H9 (cell line): ENCODE measurements around the gene ADGRG1. TPM values are rescaled to one million over a fixed set of nuclear protein-coding genes. Genes with fewer than 3 reads are reported as not detected.

Experiments
- DNase-seq: peaks from one replicate; pipeline ENCODE4 v3.0.0-alpha.2; 2017
- H2AFZ ChIP-seq: one replicate; pipeline ENCODE4 v1.6.1; 2013; ENCODE audit warnings: mild to moderate bottlenecking, low read length, control low read depth, moderate library complexity
- H2AK5ac ChIP-seq: 2 replicates; pipeline ENCODE4 v1.6.1; 2013; ENCODE audit warnings: low read length, control low read depth, mixed read lengths; ENCODE audit not compliant: insufficient read length
- H2BK120ac ChIP-seq: one replicate; pipeline ENCODE4 v1.6.1; 2013; ENCODE audit warnings: low read depth, mild to moderate bottlenecking, low read length, control low read depth, inconsistent platforms; ENCODE audit not compliant: poor library complexity, severe bottlenecking
- H2BK12ac ChIP-seq: 2 replicates; pipeline ENCODE4 v1.6.1; 2013; ENCODE audit warnings: low read length, control low read depth, mixed read lengths, low read depth; ENCODE audit not compliant: insufficient read length
- H2BK15ac ChIP-seq: 2 replicates; pipeline ENCODE4 v1.6.1; 2013; ENCODE audit warnings: low read depth, low read length, control low read depth
- H2BK20ac ChIP-seq: one replicate; pipeline ENCODE4 v1.6.1; 2013; ENCODE audit warnings: low read depth, mild to moderate bottlenecking, low read length, control low read depth, inconsistent platforms; ENCODE audit not compliant: poor library complexity, severe bottlenecking
- H2BK5ac ChIP-seq: 2 replicates; pipeline ENCODE4 v1.6.1; 2013; ENCODE audit warnings: low read length, control low read depth, mixed read lengths; ENCODE audit not compliant: insufficient read length
- H3K14ac ChIP-seq: 2 replicates; pipeline ENCODE4 v1.6.1; 2013; ENCODE audit warnings: low read length, control low read depth; ENCODE audit not compliant: insufficient read depth
- H3K18ac ChIP-seq: 2 replicates; pipeline ENCODE4 v1.6.1; 2013; ENCODE audit warnings: low read depth, mild to moderate bottlenecking, mixed read lengths, low read length, control low read depth; ENCODE audit not compliant: insufficient read length
- H3K23ac ChIP-seq: 2 replicates; pipeline ENCODE4 v1.6.1; 2013; ENCODE audit warnings: low read length, control low read depth, mixed read lengths, low read depth; ENCODE audit not compliant: insufficient read length
- H3K23me2 ChIP-seq: 2 replicates; pipeline ENCODE4 v1.6.1; 2013; ENCODE audit warnings: low read depth, mild to moderate bottlenecking, mixed read lengths, low read length, control low read depth; ENCODE audit not compliant: insufficient read length, poor library complexity, severe bottlenecking
- H3K27ac ChIP-seq: 2 replicates; pipeline ENCODE4 v1.5.1; 2013; ENCODE audit warnings: low read length, control low read depth, mixed read lengths, low read depth; ENCODE audit not compliant: insufficient read length
- H3K27me3 ChIP-seq: 2 replicates; pipeline ENCODE4 v1.6.1; 2013; ENCODE audit warnings: low read length, control low read depth, inconsistent platforms; ENCODE audit not compliant: insufficient read depth
- H3K4ac ChIP-seq: 2 replicates; pipeline ENCODE4 v1.6.1; 2013; ENCODE audit warnings: low read depth, mild to moderate bottlenecking, control low read depth, inconsistent platforms, low read length, moderate library complexity
- H3K4me1 ChIP-seq: 2 replicates; pipeline ENCODE4 v1.6.1; 2013; ENCODE audit warnings: low read length, control low read depth, inconsistent platforms; ENCODE audit not compliant: insufficient read depth
- H3K4me2 ChIP-seq: 2 replicates; pipeline ENCODE4 v1.6.1; 2013; ENCODE audit warnings: low read length, control low read depth, mixed read lengths; ENCODE audit not compliant: insufficient read length, insufficient read depth
- H3K56ac ChIP-seq: 2 replicates; pipeline ENCODE4 v1.6.1; 2013; ENCODE audit warnings: low read depth, mild to moderate bottlenecking, mixed read lengths, low read length, control low read depth; ENCODE audit not compliant: insufficient read length
- H3K79me1 ChIP-seq: 2 replicates; pipeline ENCODE4 v1.6.1; 2013; ENCODE audit warnings: low read depth, mild to moderate bottlenecking, moderate library complexity, low read length, control low read depth, inconsistent platforms; ENCODE audit not compliant: insufficient read depth, poor library complexity, severe bottlenecking
- H3K79me2 ChIP-seq: 2 replicates; pipeline ENCODE4 v1.6.1; 2013; ENCODE audit warnings: low read length, control low read depth, inconsistent platforms; ENCODE audit not compliant: insufficient read depth
- H3K9ac ChIP-seq: 2 replicates; pipeline ENCODE4 v1.6.1; 2013; ENCODE audit warnings: low read length, control low read depth, mixed read lengths; ENCODE audit not compliant: insufficient read length; ENCODE audit errors: extremely low read depth
- H3K9me3 ChIP-seq: one replicate; pipeline ENCODE4 v1.6.1; 2013; ENCODE audit warnings: low read depth, low read length, inconsistent platforms; ENCODE audit not compliant: control insufficient read depth
- H3T11ph ChIP-seq: one replicate; pipeline ENCODE4 v1.6.1; 2013; ENCODE audit warnings: mild to moderate bottlenecking, low read length, control low read depth, inconsistent platforms
- H4K20me1 ChIP-seq: one replicate; pipeline ENCODE4 v1.6.1; 2013; ENCODE audit not compliant: control insufficient read depth, insufficient read length, insufficient read depth
- H4K5ac ChIP-seq: 2 replicates; pipeline ENCODE4 v1.6.1; 2013; ENCODE audit warnings: low read depth, mild to moderate bottlenecking, mixed read lengths, low read length, control low read depth; ENCODE audit not compliant: insufficient read length
- H4K8ac ChIP-seq: replicated peaks from 2 replicates; pipeline ENCODE4 v1.6.1; 2013; ENCODE audit warnings: low read length, control low read depth, mixed read lengths, low read depth; ENCODE audit not compliant: insufficient read length
- H4K91ac ChIP-seq: 2 replicates; pipeline ENCODE4 v1.6.1; 2013; ENCODE audit warnings: low read depth, mild to moderate bottlenecking, moderate library complexity, mixed read lengths, low read length, control low read depth; ENCODE audit not compliant: insufficient read length
- H3K27ac Mint-ChIP-seq, 3 experiments: 2 replicates in 2 of 3; 3 replicates in 1 of 3; pipeline ENCODE4 v1.8.0; 2020 to 2021; ENCODE audit warnings: mixed read lengths in 3 of 3, mild to moderate bottlenecking in 1 of 3, moderate library complexity in 1 of 3
- H3K27me3 Mint-ChIP-seq: 2 replicates; pipeline ENCODE4 v1.8.0; 2021; ENCODE audit warnings: low read depth, mild to moderate bottlenecking, moderate library complexity, mixed read lengths
- H3K36me3 Mint-ChIP-seq, 3 experiments: 2 replicates in 2 of 3; 3 replicates in 1 of 3; pipeline ENCODE4 v1.8.0; 2020 to 2021; ENCODE audit warnings: low read depth in 3 of 3, mixed read lengths in 3 of 3; ENCODE audit not compliant: insufficient read depth in 1 of 3
- H3K4me1 Mint-ChIP-seq, 2 experiments: 2 replicates each; pipeline ENCODE4 v1.8.0; 2020; ENCODE audit warnings: mixed read lengths in 2 of 2
- H3K4me3 Mint-ChIP-seq, 2 experiments: 2 replicates in 1 of 2; 3 replicates in 1 of 2; pipeline ENCODE4 v1.8.0; 2020 to 2021; ENCODE audit warnings: mild to moderate bottlenecking in 2 of 2, mixed read lengths in 2 of 2, moderate library complexity in 1 of 2
- H3K9me3 Mint-ChIP-seq, 2 experiments: 2 replicates in 1 of 2; 3 replicates in 1 of 2; pipeline ENCODE4 v1.8.0; 2020; ENCODE audit warnings: mild to moderate bottlenecking in 2 of 2, mixed read lengths in 2 of 2, moderate library complexity in 1 of 2
- WGBS: extraction: QIAGEN DNeasy Blood & Tissue Kit; methylation state at CpG from one replicate; pipeline ENCODE4 v1.1.7; 2013; ENCODE audit warnings: missing lambda C conversion rate, low lambda C conversion rate, mixed read lengths; ENCODE audit not compliant: insufficient read length; ENCODE audit errors: extremely low coverage; 5-methylcytosine and 5-hydroxymethylcytosine counted together
- total RNA-seq: library from RNA; stranded (reverse); gene quantifications from 2 replicates; pipeline ENCODE4 v1.2.1, GENCODE V29; 2021
- TF ChIP-seq, protein P1 (sequence below): fragments of 200-600 bp; sonication (generic); conservative IDR thresholded peaks from 3 replicates; pipeline ENCODE4 v1.8.0; 2021; ENCODE audit warnings: antibody characterized with exemption, mild to moderate bottlenecking

Gene ADGRG1
- total RNA-seq, 1 experiment from 2014 or later, result 1.1 TPM

GRCh38 chr16:57657228-57657627, 28.8 kb downstream of the ADGRG1 start:
- Histone ChIP-seq H3K4me1 (no peaks in the 10 kb centered on the region), H3K79me2 (no peaks in the 10 kb centered on the region), H3K27ac (no peak overlapping the region), H3K9ac (no peak overlapping the region), H3K56ac (no peak overlapping the region), H4K20me1 (no peaks in the 10 kb centered on the region), H2BK12ac (no peak overlapping the region), H4K5ac (no peak overlapping the region), H3K18ac (no peak overlapping the region), H3K14ac (no peak overlapping the region), H2BK5ac (no peak overlapping the region), H3K4ac (no peak overlapping the region), H3K9me3 (no peaks in the 10 kb centered on the region), H4K8ac (no peak overlapping the region), H2BK120ac (no peak overlapping the region), H3T11ph (no peak overlapping the region), H2AK5ac (no peak overlapping the region), H2BK20ac (no peak overlapping the region), H3K23me2 (no peaks in the 10 kb centered on the region), H3K4me2 (no peak overlapping the region), H3K23ac (no peak overlapping the region), H3K79me1 (no peaks in the 10 kb centered on the region), H3K27me3 (0 out of 2 replicates have a peak, but pooled peaks cover 1% of the 10 kb centered on the region), H4K91ac (no peak overlapping the region), H2BK15ac (no peak overlapping the region), H2AFZ (no peak overlapping the region)
- H3K27ac Mint-ChIP-seq, result peak overlapping the region in 1 of 3 experiments; percentile 85; a peak in 2 of 7 replicates
- WGBS, result no CpG with 5 or more reads among the region's 13 CpGs
- no peaks in the 10 kb centered on the region; the same call in none of the 2 replicates for H3K27me3 Mint-ChIP-seq
- no peak overlapping the region for H3K4me3 Mint-ChIP-seq
- TF ChIP-seq, protein P1, sequence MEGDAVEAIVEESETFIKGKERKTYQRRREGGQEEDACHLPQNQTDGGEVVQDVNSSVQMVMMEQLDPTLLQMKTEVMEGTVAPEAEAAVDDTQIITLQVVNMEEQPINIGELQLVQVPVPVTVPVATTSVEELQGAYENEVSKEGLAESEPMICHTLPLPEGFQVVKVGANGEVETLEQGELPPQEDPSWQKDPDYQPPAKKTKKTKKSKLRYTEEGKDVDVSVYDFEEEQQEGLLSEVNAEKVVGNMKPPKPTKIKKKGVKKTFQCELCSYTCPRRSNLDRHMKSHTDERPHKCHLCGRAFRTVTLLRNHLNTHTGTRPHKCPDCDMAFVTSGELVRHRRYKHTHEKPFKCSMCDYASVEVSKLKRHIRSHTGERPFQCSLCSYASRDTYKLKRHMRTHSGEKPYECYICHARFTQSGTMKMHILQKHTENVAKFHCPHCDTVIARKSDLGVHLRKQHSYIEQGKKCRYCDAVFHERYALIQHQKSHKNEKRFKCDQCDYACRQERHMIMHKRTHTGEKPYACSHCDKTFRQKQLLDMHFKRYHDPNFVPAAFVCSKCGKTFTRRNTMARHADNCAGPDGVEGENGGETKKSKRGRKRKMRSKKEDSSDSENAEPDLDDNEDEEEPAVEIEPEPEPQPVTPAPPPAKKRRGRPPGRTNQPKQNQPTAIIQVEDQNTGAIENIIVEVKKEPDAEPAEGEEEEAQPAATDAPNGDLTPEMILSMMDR, result no peak
- H3K9me3 Mint-ChIP-seq, result no peaks in the 10 kb centered on the region
- no peaks in the 10 kb centered on the region for H3K36me3 Mint-ChIP-seq
- peaks cover 0 to 10% of the 10 kb centered on the region in 2 experiments; a peak in 2 of 4 replicates for H3K4me1 Mint-ChIP-seq
- DNase-seq, result no peak
